Keratinocyte (primary cell): Measurements from ENCODE around the gene SPEM3. TPM values are rescaled to one million over a fixed set of nuclear protein-coding genes. Genes with fewer than 3 reads are reported as not detected.

Experiments
- DNase-seq: peaks from one replicate; pipeline ENCODE4 v3.0.0-alpha.2; 2011; ENCODE audit warnings: low read depth, missing footprints, low spot score
- FAIRE-seq: peaks from 2 replicates; lab custom pipeline; 2011; peaks lifted over from hg19 to GRCh38; lab: Jason Lieb, UNC
- H2AFZ ChIP-seq: 2 replicates; pipeline ENCODE4 v1.6.0; 2012; ENCODE audit warnings: low read length, control low read depth, inconsistent platforms; ENCODE audit not compliant: control insufficient read depth
- H3K27ac ChIP-seq: 2 replicates; pipeline ENCODE4 v1.5.1; 2011; ENCODE audit warnings: low read length; ENCODE audit not compliant: control insufficient read depth, insufficient read depth
- H3K27me3 ChIP-seq: 3 replicates; pipeline ENCODE4 v1.6.0; 2011; ENCODE audit warnings: low read length; ENCODE audit not compliant: control insufficient read depth, insufficient read depth; ENCODE audit errors: extremely low read depth
- H3K36me3 ChIP-seq, 2 experiments: 2 replicates in 1 of 2; 3 replicates in 1 of 2; pipeline ENCODE4 v1.5.1; 2011; ENCODE audit warnings: low read length in 2 of 2, mild to moderate bottlenecking in 1 of 2; ENCODE audit not compliant: control insufficient read depth in 2 of 2, insufficient read depth in 2 of 2; ENCODE audit errors: extremely low read depth in 1 of 2
- H3K4me1 ChIP-seq: 3 replicates; pipeline ENCODE4 v1.5.1; 2011; ENCODE audit warnings: low read length; ENCODE audit not compliant: control insufficient read depth, insufficient read depth; ENCODE audit errors: extremely low read depth
- H3K4me2 ChIP-seq: 3 replicates; pipeline ENCODE4 v1.6.0; 2011; ENCODE audit warnings: low read depth, low read length; ENCODE audit not compliant: control insufficient read depth, insufficient read depth; ENCODE audit errors: extremely low read depth
- H3K4me3 ChIP-seq, 3 experiments: fragments of 200-600 bp in 1 of 3; sonication (generic) in 1 of 3; 2 replicates in 2 of 3; 3 replicates in 1 of 3; pipeline ENCODE4 v1.5.1; 2011 to 2016; ENCODE audit warnings: low read length in 3 of 3, mild to moderate bottlenecking in 3 of 3, control low read depth in 2 of 3, inconsistent platforms in 1 of 3, low read depth in 1 of 3, mixed read lengths in 1 of 3, mixed run types in 1 of 3, moderate library complexity in 1 of 3; ENCODE audit not compliant: control insufficient read depth in 2 of 3, insufficient read depth in 2 of 3; ENCODE audit errors: extremely low read depth in 1 of 3
- H3K79me2 ChIP-seq: 2 replicates; pipeline ENCODE4 v1.6.0; 2012; ENCODE audit warnings: low read length; ENCODE audit not compliant: control insufficient read depth, insufficient read depth
- H3K9ac ChIP-seq: 3 replicates; pipeline ENCODE4 v1.6.0; 2011; ENCODE audit warnings: low read length; ENCODE audit not compliant: control insufficient read depth, insufficient read depth; ENCODE audit errors: extremely low read depth
- H3K9me1 ChIP-seq: 3 replicates; pipeline ENCODE4 v1.6.0; 2011; ENCODE audit warnings: low read length; ENCODE audit not compliant: control insufficient read depth, insufficient read depth; ENCODE audit errors: extremely low read depth
- H3K9me3 ChIP-seq: 2 replicates; pipeline ENCODE4 v1.5.1; 2012; ENCODE audit warnings: low read depth, low read length; ENCODE audit not compliant: control insufficient read depth
- H4K20me1 ChIP-seq: 3 replicates; pipeline ENCODE4 v1.6.0; 2011; ENCODE audit warnings: low read length; ENCODE audit not compliant: control insufficient read depth, insufficient read depth; ENCODE audit errors: extremely low read depth
- EZH2 ChIP-seq: IDR thresholded peaks from one replicate; pipeline ENCODE4 v1.6.1; 2012; ENCODE audit warnings: inconsistent platforms, mild to moderate bottlenecking, low read length, moderate library complexity
- dilution Hi-C: fragments of 300-500 bp; cut with MboI; formaldehyde crosslinking; loops from one replicate; pipeline ENCODE4 v1.7.0; 2020; ENCODE audit warnings: low sequenced_read_pairs; ENCODE audit not compliant: extremely low pct_ligation_motif_present
- polyA plus RNA-seq, 5 experiments: library from polyadenylated mRNA; depleted of rRNA in 3 of 5; stranded (reverse) in 3 of 5; stranded (forward) in 1 of 5; unstranded in 1 of 5; fragments of >200 nt; gene quantifications; 1 replicate in 1 of 5; 2 replicates in 3 of 5; 3 replicates in 1 of 5; pipeline versions ENCODE4 v1.2.1 to v1.2.3, GENCODE V29; 2011 to 2012; ENCODE audit warnings: missing spikeins in 2 of 5, low read depth in 1 of 5, low replicate concordance in 1 of 5
- TF ChIP-seq, protein P1 (sequence below), 3 experiments: IDR thresholded peaks in 1 of 3; conservative IDR thresholded peaks in 1 of 3; optimal IDR thresholded peaks in 1 of 3; 2 replicates in 2 of 3; 3 replicates in 1 of 3; pipeline versions ENCODE3 to v1.5.1; 2011; ENCODE audit warnings: low read length in 3 of 3, mild to moderate bottlenecking in 3 of 3, moderate library complexity in 2 of 3, control low read depth in 1 of 3, inconsistent platforms in 1 of 3; ENCODE audit not compliant: insufficient read depth in 2 of 3; ENCODE audit errors: extremely low read depth in 1 of 3

SPEM3 gene
- polyA plus RNA-seq, 1 donor (not counting 4 experiments of a cell fraction or from before 2014, with no cell fraction given) = not detected

DNA sequence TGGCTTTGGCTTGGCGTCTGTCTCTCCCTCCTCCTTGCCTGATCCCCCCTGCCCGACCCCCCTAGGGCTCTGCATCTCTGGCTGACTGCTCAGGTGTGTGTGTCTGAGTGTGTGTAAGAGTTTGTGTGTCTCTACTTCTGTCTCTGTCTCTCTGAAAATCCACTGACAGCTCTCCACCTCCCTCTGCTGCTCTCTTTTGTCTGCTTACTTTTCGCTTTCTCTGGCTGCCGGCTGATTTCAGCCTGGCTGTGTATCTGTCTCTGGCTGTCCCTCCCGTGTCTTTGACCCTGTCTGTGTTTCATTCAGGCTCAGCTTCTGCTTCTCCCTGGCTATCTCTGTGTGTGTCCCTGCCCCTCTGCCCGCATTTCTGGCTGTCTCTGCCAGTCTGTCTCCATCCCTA, 12.3 kb upstream of the SPEM3 start:
- Histone ChIP-seq H3K4me2 (no peak overlapping the region), H3K4me1 (peaks cover 8% of the 10 kb centered on the region), H3K9ac (no peak overlapping the region), H3K4me3 (no peak overlapping the region), H3K36me3 (peaks cover 0 to 4% of the 10 kb centered on the region in 2 experiments), H3K27me3 (no peaks in the 10 kb centered on the region), H3K27ac (no peak overlapping the region), H4K20me1 (no peaks in the 10 kb centered on the region), H3K9me3 (no peaks in the 10 kb centered on the region), H3K79me2 (no peaks in the 10 kb centered on the region), H2AFZ (no peak overlapping the region), H3K9me1 (no peaks in the 10 kb centered on the region)
- no peak for TF ChIP-seq EZH2
- TF ChIP-seq, protein P1, sequence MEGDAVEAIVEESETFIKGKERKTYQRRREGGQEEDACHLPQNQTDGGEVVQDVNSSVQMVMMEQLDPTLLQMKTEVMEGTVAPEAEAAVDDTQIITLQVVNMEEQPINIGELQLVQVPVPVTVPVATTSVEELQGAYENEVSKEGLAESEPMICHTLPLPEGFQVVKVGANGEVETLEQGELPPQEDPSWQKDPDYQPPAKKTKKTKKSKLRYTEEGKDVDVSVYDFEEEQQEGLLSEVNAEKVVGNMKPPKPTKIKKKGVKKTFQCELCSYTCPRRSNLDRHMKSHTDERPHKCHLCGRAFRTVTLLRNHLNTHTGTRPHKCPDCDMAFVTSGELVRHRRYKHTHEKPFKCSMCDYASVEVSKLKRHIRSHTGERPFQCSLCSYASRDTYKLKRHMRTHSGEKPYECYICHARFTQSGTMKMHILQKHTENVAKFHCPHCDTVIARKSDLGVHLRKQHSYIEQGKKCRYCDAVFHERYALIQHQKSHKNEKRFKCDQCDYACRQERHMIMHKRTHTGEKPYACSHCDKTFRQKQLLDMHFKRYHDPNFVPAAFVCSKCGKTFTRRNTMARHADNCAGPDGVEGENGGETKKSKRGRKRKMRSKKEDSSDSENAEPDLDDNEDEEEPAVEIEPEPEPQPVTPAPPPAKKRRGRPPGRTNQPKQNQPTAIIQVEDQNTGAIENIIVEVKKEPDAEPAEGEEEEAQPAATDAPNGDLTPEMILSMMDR (optimal IDR thresholded peaks at IDR 0.05 in 1 of 3, IDR thresholded peaks at IDR 0.05 in 1 of 3, conservative IDR thresholded peaks at IDR 0.05 in 1 of 3; ENCODE audit: extremely low read depth in 1 of 3, insufficient read depth in 2 of 3, low read length in 3 of 3) = peak in 2 of 3 experiments; percentile 15 to 22
- DNase-seq = no peak
- dilution Hi-C loops = no loop called here
- FAIRE-seq = no peak

DNA sequence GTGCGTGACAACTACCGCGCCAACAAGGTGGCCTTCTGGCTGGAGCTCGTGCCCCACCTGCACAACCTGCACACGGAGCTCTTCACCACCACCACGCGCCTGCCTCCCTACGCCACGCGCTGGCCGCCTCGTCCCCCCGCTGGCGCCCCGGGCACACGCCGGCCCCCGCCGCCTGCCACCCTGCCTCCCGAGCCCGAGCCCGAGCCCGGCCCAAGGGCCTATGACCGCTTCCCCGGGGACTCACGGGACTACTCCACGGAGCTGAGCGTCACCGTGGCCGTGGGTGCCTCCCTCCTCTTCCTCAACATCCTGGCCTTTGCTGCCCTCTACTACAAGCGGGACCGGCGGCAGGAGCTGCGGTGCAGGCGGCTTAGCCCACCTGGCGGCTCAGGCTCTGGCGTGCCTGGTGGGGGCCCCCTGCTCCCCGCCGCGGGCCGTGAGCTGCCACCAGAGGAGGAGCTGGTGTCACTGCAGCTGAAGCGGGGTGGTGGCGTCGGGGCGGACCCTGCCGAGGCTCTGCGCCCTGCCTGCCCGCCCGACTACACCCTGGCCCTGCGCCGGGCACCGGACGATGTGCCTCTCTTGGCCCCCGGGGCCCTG, 11.5 kb upstream of the SPEM3 start:
- H3K9ac ChIP-seq = no peak overlapping the region
- H3K9me1 ChIP-seq = no peaks in the 10 kb centered on the region
- peaks cover 8% of the 10 kb centered on the region for H3K4me1 ChIP-seq
- no peak overlapping the region for H3K27ac ChIP-seq
- no peak overlapping the region for H3K4me3 ChIP-seq
- H3K36me3 ChIP-seq = peaks cover 0 to 4% of the 10 kb centered on the region in 2 experiments
- TF ChIP-seq, protein P1 (optimal IDR thresholded peaks at IDR 0.05 in 1 of 3, IDR thresholded peaks at IDR 0.05 in 1 of 3, conservative IDR thresholded peaks at IDR 0.05 in 1 of 3; ENCODE audit: extremely low read depth in 1 of 3, insufficient read depth in 2 of 3, low read length in 3 of 3) = no peak
- no peak for TF ChIP-seq EZH2
- FAIRE-seq = no peak
- H2AFZ ChIP-seq = no peak overlapping the region
- no peaks in the 10 kb centered on the region for H3K27me3 ChIP-seq
- dilution Hi-C loops = no loop called here
- no peak overlapping the region for H3K4me2 ChIP-seq
- DNase-seq = no peak
- H3K9me3 ChIP-seq = no peaks in the 10 kb centered on the region
- no peaks in the 10 kb centered on the region for H3K79me2 ChIP-seq
- H4K20me1 ChIP-seq = no peaks in the 10 kb centered on the region
